ENCODE data around the gene IFT27.

The IFT27 gene

GRCh38 chr22:36727110-36727509 lies 48.8 kb downstream of the IFT27 start:
- no peak for TF ChIP-seq CTCF (IDR thresholded peaks at IDR 0.05; ENCODE audit: insufficient read depth, low read length, missing control alignments)

GRCh38 chr22:36726007-36726380 lies 49.9 kb downstream of the IFT27 start:
- POLR2A ChIA-PET, result no interaction called here
- TF ChIP-seq CTCF (IDR thresholded peaks at IDR 0.05; ENCODE audit: insufficient read depth, low read length, missing control alignments), result no peak
- CTCF ChIA-PET, result no interaction called here
- DNase-seq (ENCODE audit: low read depth, low spot score), result no peak
- H3K4me3 ChIP-seq (ENCODE audit: low read depth, low read length), result no peak overlapping the region

More at GRCh38 chr22:36727110-36727509, 48.8 kb downstream of the IFT27 start:
- H3K4me3 ChIP-seq (ENCODE audit: low read depth, low read length), result no peak overlapping the region
- DNase-seq (ENCODE audit: low read depth, low spot score), result no peak
- POLR2A ChIA-PET, result no interaction called here
- CTCF ChIA-PET, result interaction anchor here (1.0 to 1.3 kb wide), 2 partner anchors 31 to 130 kb away, joined by 3 read pairs; no protein-coding TSS in a partner anchor

GRCh38 chr22:36725366-36726006 lies 50.4 kb downstream of the IFT27 start:
- POLR2A ChIA-PET, result no interaction called here
- no peak for DNase-seq (ENCODE audit: low read depth, low spot score)
- no peak for TF ChIP-seq CTCF (IDR thresholded peaks at IDR 0.05; ENCODE audit: insufficient read depth, low read length, missing control alignments)
- CTCF ChIA-PET, result no interaction called here
- no peak overlapping the region for H3K4me3 ChIP-seq (ENCODE audit: low read depth, low read length)

GRCh38 chr22:36724836-36725235 lies 51.1 kb downstream of the IFT27 start:
- no peak for TF ChIP-seq CTCF (IDR thresholded peaks at IDR 0.05; ENCODE audit: insufficient read depth, low read length, missing control alignments)
- ChIA-PET POLR2A (no interaction called here), CTCF (no interaction called here)
- no peak for DNase-seq (ENCODE audit: low read depth, low spot score)
- no peak overlapping the region for H3K4me3 ChIP-seq (ENCODE audit: low read depth, low read length)

- ChIA-PET POLR2A (no interaction called here), CTCF (interaction anchor here (0.5 kb wide), 1 partner anchor 134 kb away, joined by 3 read pairs; no protein-coding TSS in a partner anchor)
- TF ChIP-seq CTCF (IDR thresholded peaks at IDR 0.05; ENCODE audit: insufficient read depth, low read length, missing control alignments), result no peak
- H3K4me3 ChIP-seq (ENCODE audit: low read depth, low read length), result no peak overlapping the region
- no peak for DNase-seq (ENCODE audit: low read depth, low spot score)
Observed at GRCh38 chr22:36722055-36722454, 53.9 kb downstream of the IFT27 start.

GRCh38 chr22:36715647-36716046 lies 60.3 kb downstream of the IFT27 start:
- no peak overlapping the region for H3K4me3 ChIP-seq (ENCODE audit: low read depth, low read length)
- TF ChIP-seq CTCF (IDR thresholded peaks at IDR 0.05; ENCODE audit: insufficient read depth, low read length, missing control alignments), result no peak
- POLR2A ChIA-PET, result no interaction called here
- no peak for DNase-seq (ENCODE audit: low read depth, low spot score)
- CTCF ChIA-PET, result interaction anchor here (1.4 kb wide), 1 partner anchor 42 kb away, joined by 4 read pairs; no protein-coding TSS in a partner anchor
